Kidney (tissue), 14 donors: ENCODE data around the gene NMT2. TPM values are rescaled to one million over a fixed set of nuclear protein-coding genes. Genes with fewer than 3 reads are reported as not detected.

Experiments used
- DNase-seq, 5 donors: peaks; one replicate each; pipeline ENCODE4 v3.0.0-alpha.2; 2013 to 2020
- FAIRE-seq: peaks from 2 replicates; lab custom pipeline; 2012; peaks lifted over from hg19 to GRCh38; lab: Jason Lieb, UNC
- H3K27ac ChIP-seq, 2 donors: one replicate each; pipeline ENCODE4 v1.7.0; 2013; ENCODE audit warnings: low read depth in 2 of 2, low read length in 2 of 2, inconsistent platforms in 1 of 2
- H3K27me3 ChIP-seq: one replicate; pipeline ENCODE4 v1.7.1; 2013; ENCODE audit warnings: low read length, inconsistent platforms; ENCODE audit not compliant: control insufficient read depth, insufficient read depth
- H3K36me3 ChIP-seq, 3 donors: one replicate each; pipeline versions ENCODE4 v1.7.0 to v1.7.1; 2013; ENCODE audit warnings: low read length in 3 of 3, control low read depth in 1 of 3, inconsistent platforms in 1 of 3; ENCODE audit not compliant: insufficient read depth in 3 of 3, control insufficient read depth in 2 of 3
- H3K4me1 ChIP-seq, 3 donors: one replicate each; pipeline versions ENCODE4 v1.7.0 to v1.7.1; 2013; ENCODE audit warnings: low read length in 3 of 3, inconsistent platforms in 1 of 3, low read depth in 1 of 3; ENCODE audit not compliant: control insufficient read depth in 2 of 3, insufficient read depth in 2 of 3
- H3K4me3 ChIP-seq, 3 donors: one replicate each; pipeline versions ENCODE4 v1.7.0 to v1.8.1; 2013; ENCODE audit warnings: low read length in 3 of 3, control low read depth in 1 of 3, inconsistent platforms in 1 of 3
- H3K9ac ChIP-seq, 3 donors: one replicate each; pipeline versions ENCODE4 v1.7.0 to v1.7.1; 2013; ENCODE audit warnings: low read length in 3 of 3, control low read depth in 1 of 3, inconsistent platforms in 1 of 3
- H3K9me3 ChIP-seq, 3 donors: one replicate each; pipeline versions ENCODE4 v1.7.0 to v1.7.1; 2013; ENCODE audit warnings: low read length in 3 of 3, control low read depth in 1 of 3, inconsistent platforms in 1 of 3; ENCODE audit not compliant: control insufficient read depth in 2 of 3, insufficient read depth in 1 of 3
- CTCF ChIP-seq: IDR thresholded peaks from 3 replicates; pipeline ENCODE4 v1.5.1; 2012; ENCODE audit warnings: mild to moderate bottlenecking, moderate library complexity, borderline replicate concordance; ENCODE audit not compliant: insufficient read depth; ENCODE audit errors: extremely low read depth
- intact Hi-C: fragments of 100-400 bp; cut with DNase I; formaldehyde crosslinking; loops from one replicate; pipeline ENCODE4 v1.11.1; 2022
- polyA plus RNA-seq: library from polyadenylated mRNA; stranded (reverse); fragments of 350-450 nt; fragmentation: Illumina TruSeq; extraction: RNeasy Lipid Tissue Mini Kit (QIAGEN cat#74804); gene quantifications from one replicate; pipeline ENCODE4 v1.2.3, GENCODE V29; 2014; ENCODE audit warnings: low read depth, low replicate concordance; ENCODE audit not compliant: insufficient read depth
- total RNA-seq: library from RNA; stranded (reverse); fragmentation: NEBNext Ultra II Directional; extraction: Animal tissue kit (Norgen Biotek cat#: 25700); gene quantifications from one replicate; pipeline ENCODE4 v1.2.1, GENCODE V29; 2021
- donor health status: control.
- donor health status: control.
- donor health status: control.
- donor health status: control.
- donor health status: control.
- donor health status: DM: yes; HTN: yes; CAD: no.
- donor health status: Normal renal cell carcinoma (clear cell type).

NMT2 gene
- total and polyA plus RNA-seq, 2 donors from 2014 or later = 11.7 to 19.8 TPM

GRCh38 chr10:15060638-15061037 is 107.9 kb downstream of the NMT2 start:
- Histone ChIP-seq H3K4me1 (no peaks in the 10 kb centered on the region), H3K27ac (no peak overlapping the region), H3K27me3 (no peaks in the 10 kb centered on the region), H3K9ac (no peak overlapping the region), H3K9me3 (peaks cover 0 to 8% (median 0%) of the 10 kb centered on the region in 3 donors), H3K4me3 (no peak overlapping the region), H3K36me3 (no peaks in the 10 kb centered on the region)
- no peak for FAIRE-seq
- DNase-seq = no peak
- TF ChIP-seq CTCF = no peak
- intact Hi-C loops = no loop called here

- FAIRE-seq (no peak), DNase-seq (no peak)
- intact Hi-C loops = no loop called here
- no peak for TF ChIP-seq CTCF
- no peak overlapping the region for H3K27ac ChIP-seq
- H3K4me3 ChIP-seq = no peak overlapping the region
- H3K9me3 ChIP-seq = peaks cover 0 to under 1% (median 0%) of the 10 kb centered on the region in 3 donors
- H3K27me3 ChIP-seq = no peaks in the 10 kb centered on the region
- no peak overlapping the region for H3K9ac ChIP-seq
- no peaks in the 10 kb centered on the region for H3K4me1 ChIP-seq
- H3K36me3 ChIP-seq = no peaks in the 10 kb centered on the region
Measured at GRCh38 chr10:15059914-15060313, 108.6 kb downstream of the NMT2 start.

GRCh38 chr10:15058689-15059088 is 109.8 kb downstream of the NMT2 start:
- Histone ChIP-seq H3K36me3 (no peaks in the 10 kb centered on the region), H3K9me3 (peaks cover 0 to 3% (median 0%) of the 10 kb centered on the region in 3 donors), H3K27ac (no peak overlapping the region), H3K9ac (no peak overlapping the region), H3K27me3 (no peaks in the 10 kb centered on the region), H3K4me3 (no peak overlapping the region), H3K4me1 (no peaks in the 10 kb centered on the region)
- TF ChIP-seq CTCF = no peak
- FAIRE-seq (no peak), DNase-seq (no peak)
- intact Hi-C loops = no loop called here

Other genes with a start within 250 kb of the NMT2 start
- gene DCLRE1C, start 214.6 kb downstream of the NMT2 start, total RNA-seq = 17.0 TPM
- gene DCLRE1C, start 214.6 kb downstream of the NMT2 start, polyA plus RNA-seq = 2.0 TPM
- gene MEIG1, start 209.3 kb downstream of the NMT2 start, total RNA-seq = not detected
- gene MEIG1, start 209.3 kb downstream of the NMT2 start, polyA plus RNA-seq = 1.4 TPM
- 0.50 TPM for gene OLAH, start 124.8 kb downstream of the NMT2 start, total RNA-seq
- 0.52 TPM for gene OLAH, start 124.8 kb downstream of the NMT2 start, polyA plus RNA-seq
- 0.50 TPM for gene ACBD7, start 79.9 kb downstream of the NMT2 start, total RNA-seq
- gene ACBD7, start 79.9 kb downstream of the NMT2 start, polyA plus RNA-seq = 0.56 TPM
- gene RPP38, start 71.3 kb downstream of the NMT2 start, total RNA-seq = 18.1 TPM
- gene RPP38, start 71.3 kb downstream of the NMT2 start, polyA plus RNA-seq = 20.1 TPM
- 53.0 TPM for gene FAM171A1, start 202.6 kb upstream of the NMT2 start, total RNA-seq
- 30.4 TPM for gene FAM171A1, start 202.6 kb upstream of the NMT2 start, polyA plus RNA-seq